Measurements from ENCODE around the gene ANKRD39.

DNA sequence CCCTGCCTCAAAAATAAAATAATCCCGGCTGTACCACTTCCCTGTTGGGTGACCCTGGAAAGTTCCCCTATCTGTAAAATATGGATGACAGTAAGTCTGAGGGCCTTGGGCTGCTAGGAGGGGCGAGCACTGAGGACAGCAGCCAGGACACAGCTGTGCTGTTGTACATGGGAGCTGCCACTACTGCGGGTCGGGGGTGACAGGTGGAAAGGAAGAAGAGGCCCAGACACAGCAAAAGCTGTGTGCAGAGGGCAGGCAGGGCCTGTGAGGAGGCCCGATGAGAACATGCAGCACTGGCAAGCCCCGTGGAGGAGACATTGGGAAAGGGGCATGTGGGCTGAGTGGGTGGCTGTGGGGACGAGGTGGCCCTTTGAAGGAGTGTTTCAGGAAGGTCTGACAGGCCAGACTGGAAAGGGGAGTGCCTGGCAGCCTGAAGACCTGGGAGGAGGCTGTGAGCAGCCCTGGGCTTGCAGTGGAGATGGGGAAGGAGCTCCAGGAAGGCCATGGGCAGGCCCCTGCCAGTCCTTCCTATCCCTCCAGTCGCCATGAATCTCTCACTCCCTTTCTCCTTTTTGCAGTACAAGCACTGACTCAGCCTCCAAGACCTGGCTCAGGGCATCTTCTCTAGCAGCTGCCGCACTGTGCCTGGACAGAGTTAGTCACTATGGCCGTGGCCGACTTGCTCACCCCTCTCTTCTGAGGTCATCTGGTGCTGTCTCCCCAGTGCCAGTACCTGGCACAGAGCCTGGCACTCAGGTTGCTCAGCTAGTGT lies 41.0 kb upstream of the ANKRD39 start:
- TF ChIP-seq, protein P1, sequence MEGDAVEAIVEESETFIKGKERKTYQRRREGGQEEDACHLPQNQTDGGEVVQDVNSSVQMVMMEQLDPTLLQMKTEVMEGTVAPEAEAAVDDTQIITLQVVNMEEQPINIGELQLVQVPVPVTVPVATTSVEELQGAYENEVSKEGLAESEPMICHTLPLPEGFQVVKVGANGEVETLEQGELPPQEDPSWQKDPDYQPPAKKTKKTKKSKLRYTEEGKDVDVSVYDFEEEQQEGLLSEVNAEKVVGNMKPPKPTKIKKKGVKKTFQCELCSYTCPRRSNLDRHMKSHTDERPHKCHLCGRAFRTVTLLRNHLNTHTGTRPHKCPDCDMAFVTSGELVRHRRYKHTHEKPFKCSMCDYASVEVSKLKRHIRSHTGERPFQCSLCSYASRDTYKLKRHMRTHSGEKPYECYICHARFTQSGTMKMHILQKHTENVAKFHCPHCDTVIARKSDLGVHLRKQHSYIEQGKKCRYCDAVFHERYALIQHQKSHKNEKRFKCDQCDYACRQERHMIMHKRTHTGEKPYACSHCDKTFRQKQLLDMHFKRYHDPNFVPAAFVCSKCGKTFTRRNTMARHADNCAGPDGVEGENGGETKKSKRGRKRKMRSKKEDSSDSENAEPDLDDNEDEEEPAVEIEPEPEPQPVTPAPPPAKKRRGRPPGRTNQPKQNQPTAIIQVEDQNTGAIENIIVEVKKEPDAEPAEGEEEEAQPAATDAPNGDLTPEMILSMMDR (IDR thresholded peaks at IDR 0.05): no peak
- TF ChIP-seq POLR2AphosphoS5 (IDR thresholded peaks at IDR 0.05) (no peak), POLR2A (IDR thresholded peaks at IDR 0.05) (no peak), EP300 (IDR thresholded peaks at IDR 0.05) (no peak)
